Left hindlimb (tissue), 1 donor: ENCODE data around the gene VPS13C.
A peak's percentile ranks its signal among the peaks of the same experiment; 100 is the strongest.

Experiments
- DNase-seq: peaks from one replicate; pipeline ENCODE4 v3.0.0-alpha.2; 2018

The VPS13C gene, protein sequence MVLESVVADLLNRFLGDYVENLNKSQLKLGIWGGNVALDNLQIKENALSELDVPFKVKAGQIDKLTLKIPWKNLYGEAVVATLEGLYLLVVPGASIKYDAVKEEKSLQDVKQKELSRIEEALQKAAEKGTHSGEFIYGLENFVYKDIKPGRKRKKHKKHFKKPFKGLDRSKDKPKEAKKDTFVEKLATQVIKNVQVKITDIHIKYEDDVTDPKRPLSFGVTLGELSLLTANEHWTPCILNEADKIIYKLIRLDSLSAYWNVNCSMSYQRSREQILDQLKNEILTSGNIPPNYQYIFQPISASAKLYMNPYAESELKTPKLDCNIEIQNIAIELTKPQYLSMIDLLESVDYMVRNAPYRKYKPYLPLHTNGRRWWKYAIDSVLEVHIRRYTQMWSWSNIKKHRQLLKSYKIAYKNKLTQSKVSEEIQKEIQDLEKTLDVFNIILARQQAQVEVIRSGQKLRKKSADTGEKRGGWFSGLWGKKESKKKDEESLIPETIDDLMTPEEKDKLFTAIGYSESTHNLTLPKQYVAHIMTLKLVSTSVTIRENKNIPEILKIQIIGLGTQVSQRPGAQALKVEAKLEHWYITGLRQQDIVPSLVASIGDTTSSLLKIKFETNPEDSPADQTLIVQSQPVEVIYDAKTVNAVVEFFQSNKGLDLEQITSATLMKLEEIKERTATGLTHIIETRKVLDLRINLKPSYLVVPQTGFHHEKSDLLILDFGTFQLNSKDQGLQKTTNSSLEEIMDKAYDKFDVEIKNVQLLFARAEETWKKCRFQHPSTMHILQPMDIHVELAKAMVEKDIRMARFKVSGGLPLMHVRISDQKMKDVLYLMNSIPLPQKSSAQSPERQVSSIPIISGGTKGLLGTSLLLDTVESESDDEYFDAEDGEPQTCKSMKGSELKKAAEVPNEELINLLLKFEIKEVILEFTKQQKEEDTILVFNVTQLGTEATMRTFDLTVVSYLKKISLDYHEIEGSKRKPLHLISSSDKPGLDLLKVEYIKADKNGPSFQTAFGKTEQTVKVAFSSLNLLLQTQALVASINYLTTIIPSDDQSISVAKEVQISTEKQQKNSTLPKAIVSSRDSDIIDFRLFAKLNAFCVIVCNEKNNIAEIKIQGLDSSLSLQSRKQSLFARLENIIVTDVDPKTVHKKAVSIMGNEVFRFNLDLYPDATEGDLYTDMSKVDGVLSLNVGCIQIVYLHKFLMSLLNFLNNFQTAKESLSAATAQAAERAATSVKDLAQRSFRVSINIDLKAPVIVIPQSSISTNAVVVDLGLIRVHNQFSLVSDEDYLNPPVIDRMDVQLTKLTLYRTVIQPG (N-terminal part only)

DNA sequence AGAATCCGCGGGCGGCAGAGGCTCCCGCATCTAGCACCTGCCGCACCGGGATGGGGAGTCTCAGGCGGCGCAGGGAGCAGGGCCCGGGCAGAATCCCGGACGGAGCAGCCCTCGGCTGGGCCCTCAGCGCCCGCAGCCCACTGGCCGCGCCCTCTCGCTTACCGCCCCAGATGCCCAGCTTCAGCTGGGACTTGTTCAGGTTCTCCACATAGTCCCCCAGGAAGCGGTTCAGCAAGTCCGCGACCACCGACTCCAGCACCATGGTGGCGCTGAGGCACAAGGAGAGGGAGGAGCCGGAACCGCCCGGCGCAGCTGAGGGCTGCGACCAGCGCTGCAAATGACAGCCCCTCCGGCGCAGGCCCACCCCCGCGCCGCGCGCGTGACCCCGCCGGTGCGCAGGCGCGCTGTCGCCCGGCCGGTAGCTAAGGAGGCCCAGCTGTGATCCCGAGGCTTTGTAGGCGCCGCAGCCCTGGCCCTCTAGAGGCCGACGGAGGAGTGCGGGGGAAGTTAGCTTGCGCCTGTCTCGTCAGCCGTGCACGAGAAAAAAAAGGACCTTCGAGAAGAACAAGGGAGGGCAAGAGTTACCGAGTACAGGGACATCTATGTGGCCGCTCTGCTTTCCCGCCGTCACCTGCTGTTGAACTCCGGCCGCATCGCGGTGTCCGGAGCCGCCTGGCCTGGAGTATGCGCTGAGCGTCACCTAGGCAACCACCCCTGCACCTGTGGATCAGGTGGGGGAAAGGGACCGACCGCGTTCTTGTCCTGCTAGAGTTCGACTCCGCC is at the start of gene VPS13C:
TSS of gene VPS13C (minus strand) at position 335 of the 783 bp plus-strand sequence. CDS start at position 262, 73 bp downstream.
- DNase-seq = peak; percentile 94

DNA sequence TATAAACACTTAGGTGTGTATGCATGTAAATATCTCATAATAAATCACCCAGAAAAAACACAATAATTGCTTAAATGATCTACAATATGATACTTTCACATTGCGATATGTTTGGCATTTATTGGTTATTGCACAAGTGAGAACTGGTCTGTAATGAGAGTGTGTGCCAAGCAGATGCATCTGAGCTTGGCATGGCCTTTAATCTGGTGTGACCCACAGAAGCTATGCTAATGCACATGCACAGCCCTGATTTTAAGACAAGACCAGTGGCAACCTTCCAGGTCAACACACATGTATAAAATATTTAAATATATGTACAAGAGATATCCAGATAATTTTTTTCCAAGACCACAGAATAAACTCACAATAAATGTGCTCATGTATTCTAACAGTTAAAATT is 49.2 kb upstream of the VPS13C start:
- no peak for DNase-seq

DNA sequence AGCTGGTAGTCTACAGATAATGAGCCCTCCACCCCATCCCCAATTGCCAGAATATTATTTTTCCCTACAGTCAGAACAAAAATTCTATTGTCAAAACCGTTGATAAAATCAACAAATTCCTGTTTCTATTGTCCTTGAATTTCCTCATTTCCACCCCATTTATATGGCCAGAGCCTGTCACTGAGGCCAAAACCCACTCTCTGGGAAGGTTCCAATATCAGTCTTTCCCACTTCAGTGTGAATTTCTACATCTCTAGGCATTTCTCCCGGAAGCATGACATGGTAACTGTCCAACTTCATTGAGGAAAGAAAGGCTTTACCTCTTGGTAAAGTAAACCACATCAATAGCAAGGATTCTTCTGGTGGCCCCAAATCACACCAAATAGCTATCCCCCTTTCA is 48.2 kb upstream of the VPS13C start:
- no peak for DNase-seq

GRCh38 chr15:62107571-62108121 is 47.4 kb upstream of the VPS13C start:
- DNase-seq = no peak

DNA sequence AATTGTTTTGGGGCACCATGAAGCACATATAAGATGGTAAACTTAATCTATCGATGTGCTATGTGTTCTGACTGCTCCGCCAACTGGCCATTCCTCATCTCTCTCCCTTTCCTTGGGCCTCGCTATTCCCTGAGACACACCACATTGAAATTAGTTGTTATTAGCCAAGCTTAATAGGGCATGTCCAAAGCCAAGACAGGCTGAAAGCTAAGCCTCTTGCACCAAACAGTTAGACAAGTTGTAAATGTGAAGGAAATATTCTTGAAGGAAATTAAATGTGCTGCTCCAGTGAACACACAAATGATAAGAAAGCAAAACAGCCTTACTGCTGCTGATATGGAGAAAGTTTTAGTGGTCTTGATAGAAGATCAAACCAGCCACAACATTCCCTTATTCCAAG is 45.8 kb upstream of the VPS13C start:
- no peak for DNase-seq

GRCh38 chr15:62105266-62105665 is 45.0 kb upstream of the VPS13C start:
- no peak for DNase-seq

DNA sequence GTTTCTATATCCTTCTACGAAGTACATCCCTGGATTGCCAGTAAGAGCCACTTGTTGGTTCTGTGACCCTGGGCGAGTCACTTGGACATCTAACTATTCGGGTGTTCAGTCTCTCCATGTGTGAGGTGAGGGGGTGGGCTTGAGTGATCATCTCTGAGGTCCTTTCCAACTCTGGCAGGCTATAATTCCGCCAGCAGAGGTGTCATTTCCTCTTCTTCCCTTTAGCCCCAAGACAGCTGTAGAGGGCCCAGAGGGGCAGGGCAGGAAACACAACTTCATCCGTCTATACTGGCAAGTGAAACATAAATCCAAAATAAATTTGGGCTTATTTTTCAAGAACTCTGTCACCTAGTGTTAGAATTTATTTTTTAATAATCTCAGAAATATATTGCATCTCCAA is 44.6 kb upstream of the VPS13C start:
- DNase-seq = no peak

- DNase-seq = no peak
These were observed 44.2 kb upstream of the VPS13C start for GRCh38 chr15:62104401-62104800.

- no peak for DNase-seq
These were observed 43.2 kb upstream of the VPS13C start for GRCh38 chr15:62103431-62103830.

GRCh38 chr15:62099094-62099601 is 38.9 kb upstream of the VPS13C start:
- no peak for DNase-seq

- DNase-seq = no peak
These were observed 34.1 kb upstream of the VPS13C start for GRCh38 chr15:62094388-62094787.

- DNase-seq = no peak
These were observed 33.6 kb upstream of the VPS13C start for GRCh38 chr15:62093809-62094208.

- no peak for DNase-seq
These were observed 30.7 kb upstream of the VPS13C start for GRCh38 chr15:62090988-62091387.

- DNase-seq = no peak
These were observed 29.4 kb upstream of the VPS13C start for GRCh38 chr15:62089616-62090015.

GRCh38 chr15:62088353-62088693 is 28.1 kb upstream of the VPS13C start:
- no peak for DNase-seq

DNA sequence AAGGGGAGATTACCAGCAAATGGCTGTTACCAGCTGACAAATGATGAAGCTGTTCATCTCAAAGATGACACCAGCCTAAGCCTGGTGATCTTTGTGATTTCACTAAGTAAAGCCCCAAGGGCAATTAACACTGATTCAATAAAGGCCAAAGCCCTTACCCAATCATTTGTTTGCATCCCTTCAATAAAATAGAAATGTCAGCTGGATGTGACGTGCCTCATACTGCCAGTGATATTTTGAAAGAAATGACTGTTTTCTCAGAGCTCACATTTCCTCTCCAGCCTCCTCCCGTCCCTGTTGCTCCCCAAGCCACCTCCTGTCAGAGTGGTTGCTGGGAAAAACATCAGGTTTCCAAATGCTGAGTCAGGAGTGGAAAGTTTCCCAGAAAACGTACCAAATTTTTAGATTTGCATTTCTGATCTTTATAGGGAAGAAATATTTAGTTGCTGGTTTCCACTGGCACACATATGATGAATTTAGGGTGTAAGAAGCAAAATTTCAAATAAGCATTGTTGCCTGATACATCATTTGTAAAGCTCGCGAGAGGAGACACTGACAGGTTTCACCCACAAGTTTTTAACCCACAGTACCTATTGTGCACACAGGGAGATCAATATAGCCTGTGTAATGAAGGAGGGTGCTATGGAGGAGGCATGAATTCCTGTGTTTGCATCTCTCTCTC is 27.6 kb upstream of the VPS13C start:
- peak; percentile 42 for DNase-seq

DNA sequence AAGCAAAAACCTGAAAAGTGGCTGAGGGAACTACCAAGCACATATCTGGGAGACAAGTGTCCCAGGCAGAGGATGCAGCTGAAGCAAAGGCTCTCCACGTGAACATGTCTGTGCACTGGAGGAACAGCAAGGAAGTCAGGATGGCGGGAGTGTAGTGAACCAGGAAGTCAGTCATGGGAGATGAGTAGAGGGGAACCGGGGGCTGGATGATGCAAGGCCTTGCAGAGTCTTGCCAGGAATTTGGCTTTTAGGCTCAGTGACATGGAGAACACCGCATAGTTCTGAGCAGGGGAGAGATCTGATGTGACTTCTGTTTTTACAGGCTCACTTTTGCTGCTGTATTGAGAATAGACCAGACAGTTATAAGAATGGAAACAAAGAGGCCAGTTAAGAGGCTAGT is 25.5 kb upstream of the VPS13C start:
- no peak for DNase-seq

- DNase-seq = no peak
These were observed 23.2 kb upstream of the VPS13C start for GRCh38 chr15:62083194-62084154.

GRCh38 chr15:62079594-62079993 is 19.3 kb upstream of the VPS13C start:
- DNase-seq = no peak
